GM12878 (cell line): Measurements from ENCODE around the gene CNNM2. TPM values are rescaled to one million over a fixed set of nuclear protein-coding genes. Genes with fewer than 3 reads are reported as not detected.
A peak's percentile ranks its signal among the peaks of the same experiment; 100 is the strongest.

Experiments
- ATAC-seq: fragments of 200-7000 bp; cut with Tn5 transposase; 3 replicates; pipeline ENCODE4 v1.9.1; 2020; ENCODE audit warnings: mild to moderate bottlenecking, moderate library complexity
- BruUV-seq: library from RNA; stranded (reverse); fragments of 400-500 nt; replicated peaks from 2 replicates; lab custom pipeline; 2021; lab: Mats Ljungman, UMichigan
- CTCF ChIA-PET: fragments of 300-600 bp; sonication (Branson Sonifier 250); formaldehyde crosslinking; extraction: SDS; loops from one replicate; lab custom pipeline; 2021; ENCODE audit warnings: inconsistent platforms; lab: Yijun Ruan, JAX
- POLR2A ChIA-PET: fragments of 350-600 bp; formaldehyde crosslinking; extraction: SDS; loops from one replicate; lab custom pipeline; 2021; ENCODE audit warnings: inconsistent platforms; lab: Charles Lee
- RAD21 ChIA-PET: fragments of 300-600 bp; sonication (Branson Sonifier 250); formaldehyde crosslinking; loops from one replicate; lab custom pipeline; 2023; ENCODE audit warnings: antibody characterized with exemption; ENCODE audit not compliant: unreplicated experiment; lab: Charles Lee
- SMC1A ChIA-PET: fragments of 300-600 bp; sonication (Branson Sonifier 250); formaldehyde crosslinking; loops from one replicate; lab custom pipeline; 2023; ENCODE audit not compliant: unreplicated experiment, uncharacterized antibody; lab: Charles Lee
- DNase-seq: peaks from one replicate; pipeline ENCODE4 v3.0.0-alpha.2; 2011; ENCODE audit warnings: low read depth, low spot score
- FAIRE-seq: peaks from 3 replicates; lab custom pipeline; 2011; peaks lifted over from hg19 to GRCh38; lab: Jason Lieb, UNC
- H2AFZ ChIP-seq: 2 replicates; pipeline ENCODE4 v1.6.0; 2011; ENCODE audit warnings: low read depth, low read length, control low read depth; ENCODE audit not compliant: control insufficient read depth
- H3K27ac ChIP-seq: 2 replicates; pipeline ENCODE4 v1.5.1; 2011; ENCODE audit warnings: control low read depth; ENCODE audit not compliant: control insufficient read depth, insufficient read depth
- H3K27me3 ChIP-seq, 2 experiments: replicated peaks in 1 of 2; 2 replicates each; pipeline versions ENCODE4 v1.6.0 to v1.6.1; 2011; ENCODE audit warnings: low read length in 1 of 2; ENCODE audit not compliant: control insufficient read depth in 2 of 2, insufficient read depth in 2 of 2
- H3K36me3 ChIP-seq, 2 experiments: 2 replicates each; pipeline ENCODE4 v1.5.1; 2011; ENCODE audit warnings: low read length in 1 of 2; ENCODE audit not compliant: control insufficient read depth in 2 of 2, insufficient read depth in 2 of 2
- H3K4me1 ChIP-seq: 2 replicates; pipeline ENCODE4 v1.6.1; 2011; ENCODE audit warnings: mild to moderate bottlenecking, low read length, moderate library complexity, mixed read lengths; ENCODE audit not compliant: control insufficient read depth, insufficient read depth
- H3K4me2 ChIP-seq: 2 replicates; pipeline ENCODE4 v1.6.0; 2011; ENCODE audit warnings: control low read depth; ENCODE audit not compliant: control insufficient read depth, insufficient read depth
- H3K4me3 ChIP-seq: fragments of 200-600 bp; sonication (generic); 2 replicates; pipeline ENCODE4 v1.5.1; 2016
- H3K79me2 ChIP-seq: 2 replicates; pipeline ENCODE4 v1.6.0; 2011; ENCODE audit warnings: low read length; ENCODE audit not compliant: control insufficient read depth, insufficient read depth
- H3K9ac ChIP-seq: 2 replicates; pipeline ENCODE4 v1.8.0; 2011; ENCODE audit warnings: low read length, control low read depth, mixed read lengths; ENCODE audit not compliant: control insufficient read depth, insufficient read depth
- H3K9me3 ChIP-seq: replicated peaks from 3 replicates; pipeline ENCODE4 v1.5.1; 2011; ENCODE audit warnings: mild to moderate bottlenecking, low read length; ENCODE audit not compliant: control insufficient read depth, insufficient read depth
- H4K20me1 ChIP-seq: 2 replicates; pipeline ENCODE4 v1.6.0; 2011; ENCODE audit not compliant: control insufficient read depth, insufficient read depth
- FOXK2 ChIP-seq: fragments of 450-650 bp; IDR thresholded peaks from 2 replicates; pipeline ENCODE4 v1.6.1; 2017; ENCODE audit warnings: mild to moderate bottlenecking, moderate library complexity
- HDAC2 ChIP-seq: fragments of 200-600 bp; sonication (generic); IDR thresholded peaks from 2 replicates; pipeline ENCODE4 v1.6.1; 2017
- IKZF2 ChIP-seq, 2 experiments: fragments of 450-650 bp; IDR thresholded peaks; 2 replicates each; pipeline ENCODE4 v1.6.1; 2017; ENCODE audit warnings: mild to moderate bottlenecking in 2 of 2, moderate library complexity in 2 of 2
- SREBF1 ChIP-seq: IDR thresholded peaks from 2 replicates; pipeline ENCODE4 v1.6.1; 2012; ENCODE audit warnings: mild to moderate bottlenecking, low read length
- TARDBP ChIP-seq: IDR thresholded peaks from 2 replicates; pipeline ENCODE4 v1.6.1; 2016; ENCODE audit warnings: borderline replicate concordance
- USF2 ChIP-seq: IDR thresholded peaks from 2 replicates; pipeline ENCODE4 v1.6.1; 2011; ENCODE audit warnings: low read depth, low read length, improper control_type of control experiment, borderline replicate concordance
- WRNIP1 ChIP-seq: IDR thresholded peaks from 2 replicates; pipeline ENCODE4 v1.6.1; 2011; ENCODE audit warnings: low read depth, low read length, improper control_type of control experiment, borderline replicate concordance
- ZSCAN29 ChIP-seq: fragments of 450-650 bp; IDR thresholded peaks from 2 replicates; pipeline ENCODE4 v1.6.1; 2017; ENCODE audit warnings: mild to moderate bottlenecking, moderate library complexity
- WGBS: methylation state at CpG from one replicate; pipeline ENCODE4 v1.1.6; 2016; ENCODE audit warnings: low lambda C conversion rate; ENCODE audit not compliant: insufficient replicate concordance, insufficient coverage; ENCODE audit errors: missing lambda C conversion rate; 5-methylcytosine and 5-hydroxymethylcytosine counted together
- in situ Hi-C: fragments of 300-500 bp; cut with MboI; formaldehyde crosslinking; loops from 9 replicates; pipeline ENCODE4 v1.14.3; 2018; ENCODE audit warnings: mixed read lengths
- intact Hi-C: fragments of 100-400 bp; cut with micrococcal nuclease; formaldehyde crosslinking; loops from one replicate; pipeline ENCODE4 v1.14.2; 2022; ENCODE audit not compliant: unreplicated experiment
- polyA plus RNA-seq, 11 experiments: library from polyadenylated mRNA; depleted of rRNA in 4 of 11; unstranded in 6 of 11; stranded (reverse) in 5 of 11; fragments of >200 nt; fragmentation: Nextera tagmentation in 4 of 11; fragmentation: Illumina TruSeq in 1 of 11; extraction: Ambion mirVana in 4 of 11; extraction: Trizol in 1 of 11; gene quantifications; 1 replicate in 1 of 11; 2 replicates in 10 of 11; pipeline versions ENCODE4 v1.2.1 to v1.2.3, GENCODE V29; 2011 to 2016; ENCODE audit warnings: inconsistent platforms in 2 of 11, missing spikeins in 2 of 11, low read depth in 1 of 11
- total RNA-seq, 4 experiments: library from RNA; depleted of rRNA in 3 of 4; stranded (reverse); fragments of >200 nt in 3 of 4; fragmentation: Illumina TruSeq in 1 of 4; extraction: Trizol in 1 of 4; gene quantifications; 2 replicates each; pipeline versions ENCODE4 v1.2.1 to v1.2.3, GENCODE V29; 2013 to 2021
- TF ChIP-seq, protein P1 (sequence below): fragments of 150-350 bp; IDR thresholded peaks from 2 replicates; pipeline ENCODE4 v1.6.1; 2016; ENCODE audit warnings: low read depth, low read length
- TF ChIP-seq, protein P2 (sequence below): IDR thresholded peaks from 2 replicates; pipeline ENCODE4 v1.6.1; 2012; ENCODE audit warnings: low read depth, low read length, improper control_type of control experiment

Gene CNNM2
- total and polyA plus RNA-seq, 10 of the 15 experiments (the other 5 are each of a cell fraction or from before 2014, with no cell fraction given), result 0.18 to 7.3 (median 2.5) TPM

GRCh38 chr10:102870221-102870620 is 47.9 kb upstream of the CNNM2 start:
- Histone ChIP-seq H3K9me3 (no peaks in the 10 kb centered on the region), H3K4me2 (no peak overlapping the region), H4K20me1 (no peaks in the 10 kb centered on the region), H3K79me2 (no peaks in the 10 kb centered on the region), H3K4me1 (no peaks in the 10 kb centered on the region), H3K4me3 (peak overlapping the region; percentile 55; the same call in 1 of the 2 replicates), H3K27me3 (no peaks in the 10 kb centered on the region), H3K27ac (no peak overlapping the region), H2AFZ (no peak overlapping the region), H3K36me3 (no peaks in the 10 kb centered on the region), H3K9ac (no peak overlapping the region)
- no peak for FAIRE-seq
- no TSS peak for BruUV-seq
- in situ Hi-C loops, result no loop called here
- 95% methylated on average over 10 of the region's 10 CpGs for WGBS
- TF ChIP-seq, protein P1, sequence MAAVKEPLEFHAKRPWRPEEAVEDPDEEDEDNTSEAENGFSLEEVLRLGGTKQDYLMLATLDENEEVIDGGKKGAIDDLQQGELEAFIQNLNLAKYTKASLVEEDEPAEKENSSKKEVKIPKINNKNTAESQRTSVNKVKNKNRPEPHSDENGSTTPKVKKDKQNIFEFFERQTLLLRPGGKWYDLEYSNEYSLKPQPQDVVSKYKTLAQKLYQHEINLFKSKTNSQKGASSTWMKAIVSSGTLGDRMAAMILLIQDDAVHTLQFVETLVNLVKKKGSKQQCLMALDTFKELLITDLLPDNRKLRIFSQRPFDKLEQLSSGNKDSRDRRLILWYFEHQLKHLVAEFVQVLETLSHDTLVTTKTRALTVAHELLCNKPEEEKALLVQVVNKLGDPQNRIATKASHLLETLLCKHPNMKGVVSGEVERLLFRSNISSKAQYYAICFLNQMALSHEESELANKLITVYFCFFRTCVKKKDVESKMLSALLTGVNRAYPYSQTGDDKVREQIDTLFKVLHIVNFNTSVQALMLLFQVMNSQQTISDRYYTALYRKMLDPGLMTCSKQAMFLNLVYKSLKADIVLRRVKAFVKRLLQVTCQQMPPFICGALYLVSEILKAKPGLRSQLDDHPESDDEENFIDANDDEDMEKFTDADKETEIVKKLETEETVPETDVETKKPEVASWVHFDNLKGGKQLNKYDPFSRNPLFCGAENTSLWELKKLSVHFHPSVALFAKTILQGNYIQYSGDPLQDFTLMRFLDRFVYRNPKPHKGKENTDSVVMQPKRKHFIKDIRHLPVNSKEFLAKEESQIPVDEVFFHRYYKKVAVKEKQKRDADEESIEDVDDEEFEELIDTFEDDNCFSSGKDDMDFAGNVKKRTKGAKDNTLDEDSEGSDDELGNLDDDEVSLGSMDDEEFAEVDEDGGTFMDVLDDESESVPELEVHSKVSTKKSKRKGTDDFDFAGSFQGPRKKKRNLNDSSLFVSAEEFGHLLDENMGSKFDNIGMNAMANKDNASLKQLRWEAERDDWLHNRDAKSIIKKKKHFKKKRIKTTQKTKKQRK, result no peak
- TF ChIP-seq HDAC2 (no peak), TARDBP (no peak), ZSCAN29 (no peak), SREBF1 (no peak), USF2 (no peak), IKZF2 (IDR thresholded peaks at IDR 0.05) (no peak), WRNIP1 (no peak), FOXK2 (no peak)
- TF ChIP-seq, protein P2, sequence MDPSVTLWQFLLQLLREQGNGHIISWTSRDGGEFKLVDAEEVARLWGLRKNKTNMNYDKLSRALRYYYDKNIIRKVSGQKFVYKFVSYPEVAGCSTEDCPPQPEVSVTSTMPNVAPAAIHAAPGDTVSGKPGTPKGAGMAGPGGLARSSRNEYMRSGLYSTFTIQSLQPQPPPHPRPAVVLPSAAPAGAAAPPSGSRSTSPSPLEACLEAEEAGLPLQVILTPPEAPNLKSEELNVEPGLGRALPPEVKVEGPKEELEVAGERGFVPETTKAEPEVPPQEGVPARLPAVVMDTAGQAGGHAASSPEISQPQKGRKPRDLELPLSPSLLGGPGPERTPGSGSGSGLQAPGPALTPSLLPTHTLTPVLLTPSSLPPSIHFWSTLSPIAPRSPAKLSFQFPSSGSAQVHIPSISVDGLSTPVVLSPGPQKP, result no peak
- ChIA-PET POLR2A (no interaction called here), RAD21 (interaction anchor here (1.5 kb wide), 1 partner anchor 32 kb away, joined by 3 read pairs; no protein-coding TSS in a partner anchor), CTCF (no interaction called here), SMC1A (interaction anchor here (0.5 kb wide), 1 partner anchor 134 kb away, joined by 3 read pairs; no protein-coding TSS in a partner anchor)
- intact Hi-C loops, result no loop called here
- DNase-seq, result no peak
- no peak for ATAC-seq
